SK-N-SH treated with all-trans-retinoic acid at 6 μM for 48 hours (cell line): ENCODE data around the gene TMEM250.

Experiments used
- ARNTL ChIP-seq: fragments of 450-650 bp; formaldehyde crosslinking; IDR thresholded peaks from 2 replicates; pipeline ENCODE4 v1.5.0; 2020; ENCODE audit warnings: low read depth, mild to moderate bottlenecking, moderate library complexity, borderline replicate concordance
- BACH2 ChIP-seq: fragments of 250-450 bp; sonication (Bioruptor Pico); IDR thresholded peaks from 2 replicates; pipeline ENCODE4 v1.9.0; 2021; ENCODE audit warnings: mild to moderate bottlenecking, borderline replicate concordance
- ISL1 ChIP-seq: fragments of 250-450 bp; sonication (Bioruptor Pico); IDR thresholded peaks from 2 replicates; pipeline ENCODE4 v2.1.2; 2022; ENCODE audit warnings: mild to moderate bottlenecking, moderate library complexity
- OSR1 ChIP-seq: fragments of 250-450 bp; sonication (Bioruptor Pico); IDR thresholded peaks from 2 replicates; pipeline ENCODE4 v1.8.0; 2022; ENCODE audit warnings: moderate library complexity, mild to moderate bottlenecking, inconsistent platforms
- PATZ1 ChIP-seq: fragments of 250-450 bp; sonication (Bioruptor Pico); IDR thresholded peaks from 2 replicates; pipeline ENCODE4 v1.8.0; 2020; ENCODE audit warnings: mild to moderate bottlenecking, moderate library complexity, borderline replicate concordance
- POU6F1 ChIP-seq: fragments of 250-450 bp; sonication (Bioruptor Pico); IDR thresholded peaks from 2 replicates; pipeline ENCODE4 v1.8.0; 2021; ENCODE audit warnings: low read depth, mild to moderate bottlenecking, moderate library complexity, borderline replicate concordance
- RARB ChIP-seq: fragments of 250-450 bp; sonication (Bioruptor Pico); IDR thresholded peaks from 2 replicates; pipeline ENCODE4 v1.8.0; 2021; ENCODE audit warnings: mild to moderate bottlenecking, moderate library complexity
- ZFP3 ChIP-seq: fragments of 250-450 bp; sonication (Bioruptor Pico); IDR thresholded peaks from 2 replicates; pipeline ENCODE4 v1.5.0; 2020; ENCODE audit warnings: mild to moderate bottlenecking, moderate library complexity
- ZFP30 ChIP-seq: fragments of 450-650 bp; formaldehyde crosslinking; IDR thresholded peaks from 2 replicates; pipeline ENCODE4 v1.5.0; 2022; ENCODE audit warnings: mild to moderate bottlenecking, moderate library complexity
- ZNF70 ChIP-seq: fragments of 450-650 bp; formaldehyde crosslinking; IDR thresholded peaks from 2 replicates; pipeline ENCODE4 v1.5.0; 2020; ENCODE audit warnings: mild to moderate bottlenecking, moderate library complexity
- ZNF8 ChIP-seq: fragments of 450-650 bp; formaldehyde crosslinking; IDR thresholded peaks from 2 replicates; pipeline ENCODE4 v1.5.0; 2020; ENCODE audit warnings: mild to moderate bottlenecking, moderate library complexity

GRCh38 chr9:136120438-136120844 is 1.8 kb upstream of the TMEM250 start:
- TF ChIP-seq ZFP30 (no peak), ZNF8 (CRISPR knock-in tag) (no peak), BACH2 (CRISPR knock-in tag) (no peak), ZNF70 (CRISPR knock-in tag) (no peak), RARB (CRISPR knock-in tag) (no peak), ZFP3 (CRISPR knock-in tag) (no peak), OSR1 (CRISPR knock-in tag) (no peak), ISL1 (CRISPR knock-in tag) (no peak), PATZ1 (CRISPR knock-in tag) (no peak), ARNTL (CRISPR knock-in tag) (no peak), POU6F1 (CRISPR knock-in tag) (no peak)
